ENCODE measurements around the gene TBX1.

Gene TBX1

DNA sequence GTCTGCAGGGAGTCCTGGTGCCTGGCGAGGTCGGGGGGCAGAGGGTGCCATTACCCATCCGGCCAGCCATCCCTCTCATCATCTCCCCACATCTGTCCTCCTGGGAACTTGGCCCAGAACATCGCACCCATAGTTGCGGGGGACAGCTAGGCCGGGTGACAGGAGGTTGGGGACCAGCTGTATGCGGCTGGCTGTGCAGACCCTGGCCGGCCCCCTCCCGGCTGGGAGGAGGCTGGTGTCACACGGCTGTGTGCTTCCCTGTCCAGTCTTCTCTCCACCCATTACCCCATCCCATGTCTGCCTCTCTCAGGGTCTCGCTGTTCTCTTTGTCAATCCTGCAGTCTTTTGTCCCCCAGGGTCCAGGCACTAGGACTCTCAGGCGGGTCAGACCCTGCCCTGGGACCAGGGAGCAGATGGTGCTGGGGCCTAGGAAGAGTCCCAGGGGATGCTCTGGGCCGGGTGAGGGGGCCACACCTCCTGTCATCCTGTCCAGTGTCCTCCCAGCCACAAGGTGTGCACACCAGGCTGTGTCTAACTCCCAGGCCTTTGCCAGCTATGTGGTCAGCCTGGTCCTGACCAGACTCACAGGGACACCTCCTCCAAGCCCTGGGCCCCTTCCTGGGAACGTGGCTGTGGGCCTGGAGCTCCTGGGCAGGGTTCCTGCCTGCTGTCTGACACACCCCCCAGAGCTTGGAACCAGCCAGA, 6.4 kb upstream of the TBX1 start:
- no peak for DNase-seq (ENCODE audit: low read depth)

DNA sequence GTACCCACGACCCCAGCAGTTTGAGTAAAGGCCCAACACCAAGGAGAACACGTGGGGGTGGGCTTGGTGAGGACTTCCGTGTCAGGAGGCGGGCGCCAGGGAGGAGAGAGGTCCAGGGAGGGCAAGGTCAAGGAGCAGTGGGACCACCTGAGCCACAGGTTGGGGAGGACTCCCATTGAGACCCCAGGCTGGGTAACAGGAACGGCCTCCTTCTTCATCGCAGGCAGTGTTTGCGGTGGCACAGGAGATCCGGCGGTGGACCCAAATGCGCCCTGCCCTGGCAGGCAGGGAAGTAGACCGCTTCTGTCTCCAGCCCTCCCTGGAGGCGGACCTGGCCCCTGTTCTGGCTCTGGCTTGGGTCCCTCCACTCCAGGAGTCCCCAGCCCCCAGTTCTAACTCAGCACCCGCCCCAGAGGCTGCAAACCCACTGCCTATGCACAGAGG, 5.9 kb upstream of the TBX1 start:
- DNase-seq (ENCODE audit: low read depth), result no peak

DNA sequence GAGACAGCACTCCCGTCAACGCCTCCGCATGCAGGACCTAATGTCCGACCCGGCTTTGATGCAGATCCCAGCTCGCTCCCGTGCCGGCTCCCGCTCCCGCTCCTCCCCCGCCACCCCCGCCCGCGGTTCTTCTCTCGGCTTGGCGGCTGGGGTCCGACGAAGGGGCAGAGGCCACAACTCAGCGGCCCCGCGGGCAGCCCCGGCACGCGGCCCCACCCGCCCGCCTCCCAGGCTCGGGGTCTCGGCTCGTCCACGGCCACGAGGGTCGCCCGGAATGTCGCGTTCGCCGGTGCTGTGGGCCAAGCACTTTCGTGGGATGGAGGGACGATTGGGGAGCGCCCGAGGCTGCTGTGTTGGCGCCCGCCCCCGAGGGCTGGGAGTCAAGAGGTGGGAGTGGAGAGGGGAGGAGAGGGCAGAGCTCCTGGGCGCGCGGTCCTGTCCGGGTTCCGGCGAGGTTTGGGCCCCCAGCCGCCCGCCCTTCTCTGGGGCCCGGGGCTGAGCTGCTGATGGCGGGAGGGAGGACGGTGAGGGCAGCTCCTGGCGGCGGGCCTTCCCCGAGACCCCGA, 5.3 kb upstream of the TBX1 start:
- DNase-seq (ENCODE audit: low read depth), result no peak

- no peak for DNase-seq (ENCODE audit: low read depth)
These were observed 4.8 kb upstream of the TBX1 start for GRCh38 chr22:19755722-19756287.

DNA sequence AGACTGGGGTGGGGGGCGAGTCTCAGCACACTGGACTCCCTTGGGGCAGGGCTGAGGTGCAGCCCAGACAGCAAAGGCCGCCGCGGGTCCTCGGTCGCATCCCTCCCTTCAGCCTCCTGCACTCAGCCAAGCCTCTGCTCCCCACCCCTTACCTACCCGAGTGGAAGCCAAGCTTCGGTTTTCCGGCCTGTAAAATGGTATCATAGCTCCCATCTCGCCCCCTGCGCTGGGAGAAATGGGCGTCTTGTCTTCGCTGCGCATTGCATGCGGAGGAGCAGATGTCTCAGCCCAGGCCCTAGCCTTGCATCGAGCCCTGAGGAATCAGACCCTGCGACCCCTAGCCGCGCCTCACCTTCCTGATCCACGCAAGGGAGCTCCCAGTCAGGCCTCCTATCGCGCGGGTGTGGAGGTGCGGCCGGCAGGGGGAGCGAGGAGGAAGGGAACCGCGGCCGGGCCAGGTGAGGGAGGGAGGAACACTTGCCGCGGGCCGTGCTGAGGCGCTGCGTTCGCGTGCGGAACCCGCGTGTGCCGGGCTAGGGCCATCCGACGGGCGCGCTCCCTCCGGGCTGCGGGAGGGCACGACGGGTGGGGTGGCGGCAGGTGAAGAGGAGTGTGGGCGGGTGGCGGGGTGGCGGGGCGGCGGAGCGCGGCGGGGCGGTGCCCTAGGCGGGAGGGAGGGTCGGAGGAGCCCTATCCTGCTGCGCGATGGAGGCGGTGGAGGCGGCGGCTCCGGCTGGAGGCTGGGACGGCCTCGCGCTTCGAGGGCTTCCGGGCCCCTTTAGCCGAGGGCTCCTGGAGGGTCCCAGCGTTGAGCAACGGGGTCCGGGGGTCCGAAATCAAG, 4.1 kb upstream of the TBX1 start:
- DNase-seq (ENCODE audit: low read depth), result no peak

- no peak for DNase-seq (ENCODE audit: low read depth)
These were observed 3.2 kb upstream of the TBX1 start for GRCh38 chr22:19757140-19757984.

DNA sequence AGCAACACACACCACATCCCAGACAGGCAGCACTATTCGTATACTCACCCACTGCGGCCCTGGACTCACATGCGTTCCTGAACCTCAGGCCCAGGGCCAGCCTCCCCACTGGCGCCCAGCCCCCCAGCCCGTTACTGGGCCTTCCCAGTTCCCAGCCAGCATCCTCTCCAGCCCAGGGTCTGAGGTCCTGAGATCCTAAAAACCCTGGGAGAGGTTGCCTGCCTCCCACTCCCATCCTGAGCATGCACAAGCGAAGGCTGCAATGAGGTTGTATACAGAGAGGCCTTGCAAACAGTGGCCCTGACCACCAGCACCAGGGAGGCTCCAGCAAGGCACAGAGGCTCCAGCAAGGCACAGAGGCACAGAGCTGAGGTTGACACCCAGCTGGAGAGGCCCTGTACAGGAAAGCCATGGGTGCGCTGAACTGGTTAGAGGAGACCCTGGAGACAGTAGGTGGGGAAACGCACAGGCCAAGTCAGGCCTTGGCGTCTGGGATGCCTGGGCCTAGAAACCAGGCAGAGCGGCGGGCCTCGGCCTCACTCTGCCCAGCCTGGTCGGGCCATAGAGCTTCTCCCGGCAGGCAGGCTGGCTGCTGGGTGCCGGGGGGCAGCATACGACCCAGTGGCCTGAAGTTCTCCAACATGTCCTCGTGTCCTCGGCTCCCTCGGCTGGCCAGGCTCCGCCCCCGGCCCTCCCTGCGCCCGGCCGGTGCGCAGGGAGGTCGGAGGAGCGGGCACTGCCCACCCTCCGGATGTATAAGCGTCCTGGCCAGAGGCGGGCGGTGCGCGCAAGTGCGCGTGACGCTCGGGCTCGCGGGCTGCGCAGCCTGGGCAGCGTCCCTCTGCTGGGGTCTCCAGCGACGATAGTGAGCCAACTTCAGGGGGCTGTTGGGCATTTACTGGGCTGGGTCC, 2.3 kb upstream of the TBX1 start:
- DNase-seq (ENCODE audit: low read depth), result no peak

DNA sequence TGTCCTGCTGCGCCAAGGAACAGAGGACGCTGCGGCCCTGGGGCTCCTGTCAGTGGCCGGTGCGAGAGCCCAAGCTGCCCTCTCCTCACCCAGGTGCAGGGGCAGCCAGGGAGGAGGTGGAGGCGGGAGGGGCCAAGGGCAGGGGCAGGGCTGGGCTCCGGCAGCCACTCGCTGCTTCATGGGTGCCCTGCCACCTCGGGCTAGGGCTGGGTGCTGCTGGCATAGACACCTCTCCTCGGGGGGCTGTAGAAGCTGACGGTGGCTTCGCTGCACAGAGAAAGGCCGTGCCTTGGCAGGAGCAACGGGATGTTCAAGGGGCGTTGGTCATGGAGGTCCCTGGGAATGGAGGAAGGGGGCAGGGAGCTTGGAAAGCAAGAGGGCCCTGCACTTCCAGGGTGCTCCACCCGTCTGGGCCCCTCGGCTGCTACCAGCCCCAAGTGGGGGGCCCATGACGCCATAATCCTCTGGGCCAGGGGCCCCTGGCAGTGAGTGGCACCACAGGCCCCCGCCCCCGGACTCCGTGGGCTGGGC, 1.6 kb upstream of the TBX1 start:
- no peak for DNase-seq (ENCODE audit: low read depth)

DNA sequence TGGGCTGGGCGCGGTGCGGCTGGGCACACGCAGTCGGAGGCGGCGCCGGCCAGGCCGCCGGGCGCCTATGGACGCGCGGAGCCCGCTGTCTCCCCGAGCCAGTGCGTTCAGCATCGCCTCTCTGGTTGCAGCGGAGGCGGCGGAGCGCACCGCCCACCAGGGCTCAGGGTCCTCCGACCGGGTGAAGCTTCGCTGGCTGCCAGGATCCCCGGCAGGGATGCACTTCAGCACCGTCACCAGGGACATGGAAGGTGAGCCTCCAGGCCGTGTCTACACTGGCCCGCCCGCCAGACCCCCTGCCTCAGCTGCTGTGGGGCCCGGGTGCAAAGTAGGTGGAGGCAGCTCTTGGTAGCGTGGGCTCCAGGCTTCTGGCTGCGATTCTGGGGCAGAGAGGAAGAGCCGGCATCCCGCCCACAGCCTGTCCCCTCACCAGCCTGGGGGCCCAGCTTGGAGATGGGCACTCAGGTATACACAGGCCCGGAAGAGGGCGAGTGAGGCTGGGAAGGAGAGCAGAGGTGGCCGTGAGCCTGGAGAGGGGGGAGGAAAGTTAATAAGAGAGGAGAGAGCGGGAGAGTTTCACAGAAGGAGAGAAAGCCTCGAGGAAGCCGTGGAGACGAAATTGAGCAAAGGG, 1.0 kb upstream of the TBX1 start:
- DNase-seq (ENCODE audit: low read depth), result no peak

GRCh38 chr22:19760951-19761724, 560 bp downstream of the TBX1 start:
- no peak for DNase-seq (ENCODE audit: low read depth)

GRCh38 chr22:19761725-19762567, 1.4 kb downstream of the TBX1 start:
- DNase-seq (ENCODE audit: low read depth), result no peak

DNA sequence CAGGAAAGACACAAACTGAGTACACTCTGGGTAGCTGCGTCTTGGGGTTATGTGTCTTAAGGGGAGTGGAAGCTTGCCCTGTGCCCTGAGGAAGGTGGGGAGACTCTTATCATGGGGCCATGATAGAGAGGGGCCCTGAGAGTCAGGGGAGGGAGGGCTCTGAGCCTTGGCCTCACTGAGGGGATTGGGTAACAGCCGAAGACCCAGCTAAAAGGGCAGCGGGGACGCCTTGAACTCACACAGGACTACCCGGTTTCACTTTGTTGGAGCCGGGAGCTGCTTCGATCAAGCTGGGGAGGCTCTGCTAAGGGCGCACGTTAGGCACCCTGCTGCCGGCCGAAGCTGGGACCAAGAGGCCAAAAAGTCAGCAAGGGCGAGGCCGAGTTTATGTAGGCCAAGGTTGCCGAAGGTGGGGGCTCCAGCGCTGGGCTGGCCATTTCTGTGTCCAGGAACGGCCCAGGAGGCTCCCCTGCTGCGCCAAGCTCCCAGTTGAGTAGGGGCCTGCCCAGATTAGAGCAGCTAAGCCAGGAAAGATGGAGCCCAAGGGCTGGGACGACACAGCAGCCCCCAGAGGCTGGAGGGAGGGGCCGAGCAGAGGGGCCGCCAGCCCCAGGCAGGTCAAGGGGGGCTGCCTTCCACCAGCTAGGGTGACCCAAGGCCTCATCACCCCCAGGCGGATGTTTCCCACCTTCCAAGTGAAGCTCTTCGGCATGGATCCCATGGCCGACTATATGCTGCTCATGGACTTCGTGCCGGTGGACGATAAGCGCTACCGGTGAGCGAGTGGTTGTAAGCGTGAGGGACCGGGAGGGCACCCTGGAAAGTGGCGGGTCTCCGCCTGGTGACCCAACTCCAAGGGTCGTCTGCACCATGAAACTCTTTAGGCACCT, 2.2 kb downstream of the TBX1 start:
- DNase-seq (ENCODE audit: low read depth), result no peak

DNA sequence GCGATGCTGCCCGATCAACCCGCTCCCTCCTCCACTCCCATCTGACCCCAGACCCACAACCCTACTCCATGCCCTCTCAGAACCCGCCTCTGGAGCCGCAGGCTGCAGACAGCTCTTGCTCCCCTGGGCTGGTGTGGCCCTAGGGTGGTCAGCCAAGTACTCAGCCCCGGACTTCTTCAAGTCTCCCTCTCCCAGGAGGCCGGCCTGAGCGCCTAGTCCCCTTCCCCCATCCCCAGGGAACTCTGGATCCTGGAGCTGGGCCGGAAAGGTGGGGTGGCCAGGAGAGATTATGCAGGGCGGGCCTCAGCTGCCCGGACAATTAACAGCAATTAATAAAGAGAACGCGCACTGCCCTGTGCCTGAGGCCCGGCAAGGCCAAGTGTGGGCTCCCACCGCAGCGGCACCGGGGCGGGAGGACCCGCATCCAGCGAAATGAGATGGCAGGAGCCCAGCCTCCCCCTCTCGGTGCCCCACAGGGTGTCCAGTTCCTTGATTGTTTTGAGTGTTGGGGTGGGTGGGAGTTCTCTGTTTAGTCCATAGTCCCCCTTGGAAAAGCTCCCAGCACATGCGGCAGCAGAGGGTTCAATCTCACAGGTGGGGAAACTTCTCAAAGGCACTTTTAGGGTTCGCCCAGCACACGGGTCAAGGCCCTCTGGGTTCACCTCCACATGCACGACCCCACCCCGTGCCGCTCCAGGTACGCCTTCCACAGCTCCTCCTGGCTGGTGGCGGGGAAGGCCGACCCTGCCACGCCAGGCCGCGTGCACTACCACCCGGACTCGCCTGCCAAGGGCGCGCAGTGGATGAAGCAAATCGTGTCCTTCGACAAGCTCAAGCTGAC, 3.1 kb downstream of the TBX1 start:
- DNase-seq (ENCODE audit: low read depth), result no peak

DNA sequence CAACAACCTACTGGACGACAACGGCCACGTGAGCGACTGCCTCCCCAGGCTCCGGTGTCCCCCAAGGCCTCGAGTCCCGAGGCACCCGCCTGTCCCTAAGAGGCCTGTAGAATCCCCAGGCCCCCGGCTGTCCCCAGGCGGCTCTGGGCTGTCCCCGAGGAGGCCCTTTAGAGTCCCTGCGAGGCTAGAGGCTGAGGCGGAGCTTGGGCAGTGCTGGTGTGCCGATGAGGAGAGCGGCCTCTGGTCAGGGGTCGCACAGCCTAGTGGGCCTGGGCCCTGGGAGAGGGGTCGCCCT, 3.7 kb downstream of the TBX1 start:
- no peak for DNase-seq (ENCODE audit: low read depth)

GRCh38 chr22:19764636-19765476, 4.3 kb downstream of the TBX1 start:
- DNase-seq (ENCODE audit: low read depth), result no peak
